Lower leg skin (tissue), 4 donors: ENCODE results near the gene RETSAT. TPM values are rescaled to one million over a fixed set of nuclear protein-coding genes. Genes with fewer than 3 reads are reported as not detected.

Source experiments
- DNase-seq, 2 donors: peaks; one replicate each; pipeline ENCODE4 v3.0.0-alpha.2; 2019; ENCODE audit warnings: low spot score in 2 of 2
- H3K4me3 ChIP-seq: fragments of 200-600 bp; sonication (generic); 2 replicates; pipeline ENCODE4 v1.5.1; 2017; ENCODE audit warnings: mild to moderate bottlenecking, low read depth; ENCODE audit not compliant: poor library complexity, severe bottlenecking
- POLR2A ChIP-seq, 2 donors: fragments of 450-650 bp; IDR thresholded peaks; one replicate each; pipeline ENCODE4 v1.6.1; 2016 to 2017; ENCODE audit warnings: antibody characterized with exemption in 2 of 2, mild to moderate bottlenecking in 1 of 2, moderate library complexity in 1 of 2
- WGBS, 2 donors: methylation state at CpG; one replicate each; pipeline ENCODE4 v1.1.5; 2018; 5-methylcytosine and 5-hydroxymethylcytosine counted together
- intact Hi-C: fragments of 100-400 bp; cut with DNase I; formaldehyde crosslinking; loops from one replicate; pipeline ENCODE4 v1.15.0; 2023; ENCODE audit warnings: low total_unique reads
- total RNA-seq, 4 donors: library from RNA; depleted of rRNA; stranded (reverse); fragments of >200 nt; gene quantifications; one replicate each; pipeline ENCODE4 v1.1.0, GENCODE V29; 2016
- TF ChIP-seq, protein P1 (sequence below), 3 donors: fragments of 450-650 bp; IDR thresholded peaks; one replicate each; pipeline ENCODE4 v1.5.1; 2016; ENCODE audit warnings: antibody characterized with exemption in 3 of 3, mild to moderate bottlenecking in 3 of 3, moderate library complexity in 2 of 3

RETSAT gene
- total RNA-seq, 4 donors from 2014 or later, result 86.2 to 121 (median 101) TPM

DNA sequence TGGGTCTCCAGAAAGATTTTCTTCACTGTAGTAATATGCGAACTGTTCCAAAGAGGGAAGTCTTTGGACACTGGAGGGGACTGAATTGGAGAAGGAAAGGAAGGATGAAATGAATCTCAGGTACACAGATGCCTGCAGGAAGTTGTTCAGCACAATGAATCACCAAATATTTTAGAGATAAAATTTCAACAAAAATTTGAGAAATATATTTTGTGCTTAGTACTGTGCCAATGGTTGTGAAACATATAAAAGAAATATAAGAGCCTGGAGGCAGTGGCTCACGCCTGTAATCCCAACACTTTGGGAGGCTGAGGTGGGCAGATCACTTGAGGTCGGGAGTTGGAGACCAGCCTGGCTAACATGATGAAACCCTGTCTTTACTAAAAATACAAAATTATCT is 3.4 kb upstream of the RETSAT start:
- TF ChIP-seq, protein P1, sequence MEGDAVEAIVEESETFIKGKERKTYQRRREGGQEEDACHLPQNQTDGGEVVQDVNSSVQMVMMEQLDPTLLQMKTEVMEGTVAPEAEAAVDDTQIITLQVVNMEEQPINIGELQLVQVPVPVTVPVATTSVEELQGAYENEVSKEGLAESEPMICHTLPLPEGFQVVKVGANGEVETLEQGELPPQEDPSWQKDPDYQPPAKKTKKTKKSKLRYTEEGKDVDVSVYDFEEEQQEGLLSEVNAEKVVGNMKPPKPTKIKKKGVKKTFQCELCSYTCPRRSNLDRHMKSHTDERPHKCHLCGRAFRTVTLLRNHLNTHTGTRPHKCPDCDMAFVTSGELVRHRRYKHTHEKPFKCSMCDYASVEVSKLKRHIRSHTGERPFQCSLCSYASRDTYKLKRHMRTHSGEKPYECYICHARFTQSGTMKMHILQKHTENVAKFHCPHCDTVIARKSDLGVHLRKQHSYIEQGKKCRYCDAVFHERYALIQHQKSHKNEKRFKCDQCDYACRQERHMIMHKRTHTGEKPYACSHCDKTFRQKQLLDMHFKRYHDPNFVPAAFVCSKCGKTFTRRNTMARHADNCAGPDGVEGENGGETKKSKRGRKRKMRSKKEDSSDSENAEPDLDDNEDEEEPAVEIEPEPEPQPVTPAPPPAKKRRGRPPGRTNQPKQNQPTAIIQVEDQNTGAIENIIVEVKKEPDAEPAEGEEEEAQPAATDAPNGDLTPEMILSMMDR (IDR thresholded peaks at IDR 0.05), result no peak
- TF ChIP-seq POLR2A (IDR thresholded peaks at IDR 0.05), result no peak
- 65 to 84% methylated on average over 3 of the region's 3 CpGs for WGBS, 2 donors
- intact Hi-C loops, result no loop called here
- no peak overlapping the region for H3K4me3 ChIP-seq
- DNase-seq, result no peak

DNA sequence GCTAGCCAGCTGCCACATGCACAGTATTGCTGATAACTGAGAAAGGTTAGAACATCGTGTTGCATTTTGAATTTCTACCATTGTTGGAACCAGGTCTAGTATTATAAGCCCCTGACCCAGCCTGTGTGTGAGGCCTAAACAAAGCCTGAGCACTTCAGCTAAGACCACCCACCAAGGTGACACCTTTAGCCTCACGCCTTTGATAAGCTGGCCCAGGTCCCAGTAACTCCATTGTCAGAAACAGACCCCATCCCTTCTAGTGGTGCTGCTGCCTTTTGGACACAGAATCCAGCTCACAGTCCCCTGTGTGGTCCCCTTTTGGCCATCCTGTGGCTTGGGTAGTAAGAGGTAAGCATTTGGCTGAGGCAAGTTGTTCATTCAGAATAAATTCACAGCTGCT is 1.9 kb upstream of the RETSAT start:
- DNase-seq, result no peak
- intact Hi-C loops, result no loop called here
- H3K4me3 ChIP-seq, result no peak overlapping the region
- WGBS, 2 donors, result 97 to 100% methylated on average over 2 of the region's 2 CpGs
- TF ChIP-seq, protein P1 (IDR thresholded peaks at IDR 0.05), result no peak
- no peak for TF ChIP-seq POLR2A (IDR thresholded peaks at IDR 0.05)

DNA sequence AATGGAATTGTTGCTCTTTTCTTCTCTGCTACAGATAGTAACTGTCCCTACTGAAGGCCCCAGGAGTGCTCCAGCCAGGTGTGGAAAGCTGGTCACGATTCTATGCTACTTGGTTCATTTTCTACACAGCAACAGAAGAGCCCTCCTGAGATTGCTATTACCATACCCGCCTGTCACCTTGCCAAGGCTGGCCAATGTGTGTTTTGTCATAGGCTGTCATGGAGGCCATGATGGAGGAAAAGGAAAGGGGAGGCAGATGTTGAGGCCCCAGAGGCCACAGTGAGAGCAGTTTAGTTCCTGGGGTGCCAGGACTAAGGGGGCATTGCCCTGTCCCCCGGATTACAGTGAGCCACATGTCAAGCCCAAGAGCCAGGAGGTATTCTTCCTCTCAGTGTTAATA is 1.2 kb upstream of the RETSAT start:
- no peak for DNase-seq
- no peak for TF ChIP-seq POLR2A (IDR thresholded peaks at IDR 0.05)
- TF ChIP-seq, protein P1 (IDR thresholded peaks at IDR 0.05), result no peak
- 71 to 72% methylated on average over 3 of the region's 3 CpGs for WGBS, 2 donors
- intact Hi-C loops, result no loop called here
- no peak overlapping the region for H3K4me3 ChIP-seq

DNA sequence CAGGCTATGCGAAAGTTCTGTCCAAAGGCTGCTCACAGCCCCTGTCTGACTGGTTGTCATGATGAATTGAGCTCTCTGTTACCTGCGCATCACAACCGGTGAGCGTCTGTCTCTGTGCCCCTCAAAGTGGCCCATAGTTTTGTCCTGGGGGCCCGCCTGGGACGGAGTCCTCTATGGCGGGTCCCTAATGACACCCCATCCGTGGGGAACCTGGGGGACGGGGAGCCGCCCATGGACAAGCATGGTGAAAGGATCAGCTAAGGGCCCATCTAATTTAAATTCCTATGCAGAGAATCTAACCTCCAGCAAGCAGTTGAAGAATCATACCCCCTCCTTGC is 714 bp upstream of the RETSAT start:
- TF ChIP-seq POLR2A (IDR thresholded peaks at IDR 0.05), result no peak
- TF ChIP-seq, protein P1 (IDR thresholded peaks at IDR 0.05), result no peak
- DNase-seq, result no peak
- 1 to 6% methylated on average over 10 of the region's 10 CpGs for WGBS, 2 donors
- intact Hi-C loops, result no loop called here
- peak overlapping the region; percentile 58 for H3K4me3 ChIP-seq

DNA sequence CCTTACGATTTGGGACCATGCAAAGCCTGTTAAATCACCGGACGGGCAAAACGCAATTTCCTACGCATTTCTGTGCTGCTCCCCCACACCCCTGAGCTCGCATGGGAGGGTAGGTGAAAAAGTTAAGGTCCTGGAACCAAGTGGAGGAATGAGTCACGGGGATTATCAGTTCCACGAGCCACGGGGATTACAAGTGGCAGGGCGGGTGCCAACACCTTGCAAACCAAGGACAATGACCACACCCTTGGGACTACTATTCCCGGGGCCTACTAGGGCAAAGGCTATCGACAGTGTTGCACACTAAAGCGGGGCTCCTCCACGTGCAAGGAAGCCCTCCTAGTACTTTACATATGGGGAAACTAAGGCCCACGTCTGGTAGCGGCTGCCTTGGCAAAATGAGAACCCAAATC is 447 bp downstream of the RETSAT start:
- 4 to 11% methylated on average over 12 to 16 of the region's 16 CpGs for WGBS, 2 donors
- no peak for TF ChIP-seq POLR2A (IDR thresholded peaks at IDR 0.05)
- TF ChIP-seq, protein P1 (IDR thresholded peaks at IDR 0.05), result no peak
- peak; percentile 57 to 91 for DNase-seq
- intact Hi-C loops, result no loop called here
- peak overlapping the region; percentile 57 for H3K4me3 ChIP-seq

DNA sequence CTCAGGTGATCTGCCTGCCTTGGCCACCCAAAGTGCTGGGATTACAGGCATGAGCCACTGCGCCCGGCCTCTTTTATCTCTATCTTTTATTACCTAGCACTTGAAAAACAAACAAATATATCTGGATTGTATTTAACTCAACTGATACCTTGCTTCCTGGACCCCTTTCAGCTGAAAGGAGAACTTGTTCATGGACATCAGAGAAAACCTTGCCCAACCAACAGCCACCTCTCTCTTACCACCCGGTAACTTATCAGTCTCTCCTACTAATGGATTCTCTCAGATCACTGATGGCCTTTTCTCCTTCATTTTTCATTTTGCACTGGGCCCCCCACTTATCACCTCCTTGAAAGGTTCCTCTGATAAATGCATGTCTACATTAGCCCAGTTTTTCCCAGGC is 6.7 kb downstream of the RETSAT start:
- no peak for DNase-seq
- H3K4me3 ChIP-seq, result no peak overlapping the region
- no peak for TF ChIP-seq POLR2A (IDR thresholded peaks at IDR 0.05)
- TF ChIP-seq, protein P1 (IDR thresholded peaks at IDR 0.05), result no peak
- WGBS, 2 donors, result 85 to 95% methylated on average over 3 of the region's 3 CpGs
- intact Hi-C loops, result no loop called here
